Activated CD4-positive, alpha-beta memory T cell treated with anti-CD3 and anti-CD28 coated beads for 36 hours (primary cell): Measurements from ENCODE around the gene NAA60. TPM values are rescaled to one million over a fixed set of nuclear protein-coding genes. Genes with fewer than 3 reads are reported as not detected.

Experiments
- CTCF ChIA-PET: fragments of 350-600 bp; sonication (Branson Sonifier 250); formaldehyde crosslinking; loops from one replicate; lab custom pipeline; 2021; ENCODE audit warnings: antibody characterized with exemption, inconsistent platforms; lab: Charles Lee
- POLR2A ChIA-PET: fragments of 350-600 bp; sonication (Branson Sonifier 250); formaldehyde crosslinking; loops from one replicate; lab custom pipeline; 2021; ENCODE audit warnings: antibody characterized with exemption; lab: Charles Lee
- DNase-seq: peaks from one replicate; pipeline ENCODE4 v3.0.0-alpha.2; 2020
- H3K27ac Mint-ChIP-seq: one replicate; pipeline ENCODE4 v1.8.0; 2021; ENCODE audit warnings: mixed read lengths
- H3K27me3 Mint-ChIP-seq: one replicate; pipeline ENCODE4 v1.8.0; 2021; ENCODE audit warnings: mixed read lengths
- H3K36me3 Mint-ChIP-seq: one replicate; pipeline ENCODE4 v1.8.0; 2021; ENCODE audit warnings: mixed read lengths
- H3K4me1 Mint-ChIP-seq: one replicate; pipeline ENCODE4 v1.8.0; 2021; ENCODE audit warnings: low read depth, mixed read lengths
- H3K4me3 Mint-ChIP-seq: one replicate; pipeline ENCODE4 v1.8.0; 2021; ENCODE audit warnings: mild to moderate bottlenecking, mixed read lengths
- H3K9me3 Mint-ChIP-seq: one replicate; pipeline ENCODE4 v1.8.0; 2021; ENCODE audit warnings: mixed read lengths
- intact Hi-C: fragments of 100-400 bp; cut with micrococcal nuclease; formaldehyde crosslinking; loops from one replicate; pipeline ENCODE4 v1.15.1; 2023
- total RNA-seq, 2 experiments: library from RNA; stranded (reverse); gene quantifications; one replicate each; pipeline ENCODE4 v1.2.3, GENCODE V29; 2021

The NAA60 gene
- total RNA-seq, 2 experiments from 2014 or later: 26.9 to 34.1 TPM

DNA sequence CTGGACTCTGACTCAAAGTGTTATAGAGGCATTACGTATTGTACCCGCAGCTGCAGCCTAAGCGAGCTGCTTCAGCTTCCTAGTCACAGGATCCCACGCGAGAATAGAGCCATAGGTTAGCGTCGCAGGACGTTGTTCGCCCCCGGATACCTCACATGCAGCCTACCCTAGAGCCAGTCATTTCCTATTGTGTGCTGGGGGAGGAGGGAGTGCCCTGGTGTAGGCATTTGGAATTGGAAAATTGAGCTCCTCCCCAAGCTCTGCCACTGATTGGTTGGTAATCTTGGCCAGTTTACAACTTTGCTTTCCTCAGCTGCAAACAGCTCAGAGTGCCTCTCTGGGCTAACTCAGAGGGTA, 530 bp downstream of the NAA60 start:
- Mint-ChIP-seq H3K27me3 (no peaks in the 10 kb centered on the region), H3K36me3 (peaks cover 27% of the 10 kb centered on the region), H3K27ac (peak overlapping the region; percentile 95), H3K4me3 (peak overlapping the region; percentile 97), H3K4me1 (peaks cover 15% of the 10 kb centered on the region), H3K9me3 (peaks cover 10% of the 10 kb centered on the region)
- ChIA-PET POLR2A (interaction anchor here (0.6 to 2.5 kb wide), 4 partner anchors 13 to 280 kb away, joined by 3 to 10 read pairs (median 6); partner anchors contain the start of genes ZNF174 and ZSCAN32), CTCF (interaction anchor here (0.7 to 1.4 kb wide), 5 partner anchors 13 to 56 kb away, joined by 3 to 8 read pairs (median 4); partner anchors contain the start of genes ZNF174 and ZSCAN32)
- peak; percentile 69 for DNase-seq
- intact Hi-C loops: loop anchor here (1.0 kb wide), 2 partner anchors 13 to 56 kb away; no protein-coding TSS in a partner anchor

DNA sequence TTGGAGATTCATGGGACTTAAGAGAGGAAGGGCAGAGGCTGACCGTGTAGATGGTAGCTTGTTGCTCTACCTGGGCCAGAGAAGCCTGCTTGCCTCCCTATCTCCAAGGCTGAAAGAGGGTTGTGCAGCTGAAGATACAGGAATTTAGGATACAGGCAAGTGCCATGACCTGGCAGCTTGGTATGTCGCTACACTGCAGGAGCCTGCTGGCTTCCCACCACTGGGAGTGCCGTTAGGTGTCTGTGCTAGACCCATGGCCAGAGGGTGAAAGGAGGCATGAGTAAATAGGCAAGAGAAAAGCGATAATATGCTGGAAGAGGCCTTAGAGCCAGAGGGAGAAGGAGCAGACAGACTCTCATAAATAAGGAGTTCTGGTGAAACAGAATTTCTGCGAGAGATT, 10.6 kb downstream of the NAA60 start:
- H3K9me3 Mint-ChIP-seq: no peaks in the 10 kb centered on the region
- H3K27me3 Mint-ChIP-seq: no peaks in the 10 kb centered on the region
- no peak for DNase-seq
- intact Hi-C loops: no loop called here
- ChIA-PET CTCF (no interaction called here), POLR2A (interaction anchor here (1.4 kb wide), 1 partner anchor 52 kb away, joined by 5 read pairs; the partner anchor contains the start of gene ZNF174)
- no peak overlapping the region for H3K27ac Mint-ChIP-seq
- H3K4me3 Mint-ChIP-seq: no peak overlapping the region
- H3K4me1 Mint-ChIP-seq: peaks cover 14% of the 10 kb centered on the region
- H3K36me3 Mint-ChIP-seq: peaks cover 3% of the 10 kb centered on the region

DNA sequence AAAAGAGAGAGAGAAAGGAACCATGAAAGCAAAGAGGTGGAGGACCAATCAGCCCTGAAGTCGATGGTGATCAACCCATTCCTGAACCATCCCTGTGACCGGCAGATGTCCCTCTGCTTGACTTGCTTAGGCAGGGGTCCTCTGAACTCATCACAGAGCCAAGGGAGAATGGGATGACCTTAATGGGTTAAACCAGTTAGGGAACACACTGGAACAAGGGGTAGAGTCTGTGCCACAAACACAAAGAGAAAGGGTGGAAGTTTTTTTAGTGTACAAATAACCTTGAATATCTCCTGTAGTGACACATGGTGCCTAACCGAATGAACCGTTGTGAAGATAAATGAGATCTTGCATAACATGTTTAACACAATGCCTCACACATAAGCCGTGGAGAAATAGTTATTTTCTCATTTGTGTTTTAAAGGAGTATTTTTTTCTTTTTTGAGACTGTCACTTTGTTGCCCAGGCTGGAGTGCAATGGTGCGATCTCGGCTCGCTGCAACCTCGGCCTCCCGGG, 11.2 kb downstream of the NAA60 start:
- Mint-ChIP-seq H3K27me3 (no peaks in the 10 kb centered on the region), H3K4me1 (peaks cover 20% of the 10 kb centered on the region), H3K36me3 (peaks cover 2% of the 10 kb centered on the region), H3K27ac (no peak overlapping the region), H3K4me3 (no peak overlapping the region), H3K9me3 (no peaks in the 10 kb centered on the region)
- DNase-seq: no peak
- intact Hi-C loops: loop anchor here (5.0 kb wide), 2 partner anchors 172 to 282 kb away; partner anchors contain the start of gene ZNF263
- POLR2A ChIA-PET: interaction anchor here (1.4 kb wide), 1 partner anchor 53 kb away, joined by 5 read pairs; the partner anchor contains the start of gene ZNF174
- CTCF ChIA-PET: no interaction called here

DNA sequence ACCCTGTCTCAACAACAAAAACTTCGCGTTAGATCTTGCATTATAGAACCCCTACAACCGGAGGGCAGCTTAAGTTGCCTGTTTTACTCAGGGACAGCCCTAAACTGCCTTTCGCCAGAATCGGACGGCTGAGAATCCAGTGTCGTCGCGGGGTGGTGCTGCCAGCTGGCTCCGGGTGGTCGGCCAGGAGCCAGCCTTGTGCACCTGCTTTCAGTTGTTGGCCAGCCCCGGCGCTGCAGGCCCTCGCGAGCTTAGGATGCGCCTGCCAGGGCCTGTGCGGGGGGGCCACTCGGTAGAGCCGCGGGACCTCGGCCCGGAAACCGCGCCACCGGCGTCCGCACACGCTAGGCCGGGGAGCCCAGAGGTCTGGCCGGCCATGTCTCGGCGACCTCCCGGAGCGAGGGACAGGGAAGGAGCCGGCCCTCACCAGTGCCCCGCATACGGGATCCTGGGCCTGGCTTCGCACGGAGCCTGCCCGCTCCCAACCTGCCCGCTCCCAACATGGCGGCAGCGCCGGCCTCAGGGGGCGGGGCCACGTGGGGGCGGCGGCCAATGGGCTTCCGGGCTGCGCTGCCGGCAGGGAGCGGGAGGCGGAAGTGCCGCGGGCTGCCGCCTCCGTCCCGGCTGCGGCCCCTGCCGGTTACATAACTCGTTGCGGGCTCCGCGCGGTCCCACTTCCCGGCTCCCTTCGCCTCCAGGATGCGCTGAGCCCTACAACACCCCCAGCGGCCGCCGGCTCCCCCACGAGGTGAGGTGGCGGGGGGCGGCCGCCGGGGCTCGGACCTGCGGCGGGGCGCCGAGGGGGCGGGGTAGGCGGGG, 14.2 kb downstream of the NAA60 start:
- ChIA-PET CTCF (interaction anchor here (0.6 to 1.4 kb wide), 7 partner anchors 13 to 454 kb away, joined by 3 to 6 read pairs (median 3); partner anchors contain the start of genes ZNF174 and ZSCAN32), POLR2A (interaction anchor here (0.5 to 1.4 kb wide), 6 partner anchors 13 to 310 kb away, joined by 3 to 10 read pairs (median 4); partner anchors contain the start of genes NAA60, ZNF174, ZNF597 and ZSCAN32)
- H3K36me3 Mint-ChIP-seq: no peaks in the 10 kb centered on the region
- no peaks in the 10 kb centered on the region for H3K27me3 Mint-ChIP-seq
- H3K27ac Mint-ChIP-seq: peak overlapping the region; percentile 90
- H3K9me3 Mint-ChIP-seq: no peaks in the 10 kb centered on the region
- DNase-seq: peak; percentile 92
- intact Hi-C loops: loop anchor here (1.0 to 5.0 kb wide), 4 partner anchors 13 to 285 kb away; partner anchors contain the start of gene ZNF263
- peaks cover 41% of the 10 kb centered on the region for H3K4me1 Mint-ChIP-seq
- H3K4me3 Mint-ChIP-seq: peak overlapping the region; percentile 80

DNA sequence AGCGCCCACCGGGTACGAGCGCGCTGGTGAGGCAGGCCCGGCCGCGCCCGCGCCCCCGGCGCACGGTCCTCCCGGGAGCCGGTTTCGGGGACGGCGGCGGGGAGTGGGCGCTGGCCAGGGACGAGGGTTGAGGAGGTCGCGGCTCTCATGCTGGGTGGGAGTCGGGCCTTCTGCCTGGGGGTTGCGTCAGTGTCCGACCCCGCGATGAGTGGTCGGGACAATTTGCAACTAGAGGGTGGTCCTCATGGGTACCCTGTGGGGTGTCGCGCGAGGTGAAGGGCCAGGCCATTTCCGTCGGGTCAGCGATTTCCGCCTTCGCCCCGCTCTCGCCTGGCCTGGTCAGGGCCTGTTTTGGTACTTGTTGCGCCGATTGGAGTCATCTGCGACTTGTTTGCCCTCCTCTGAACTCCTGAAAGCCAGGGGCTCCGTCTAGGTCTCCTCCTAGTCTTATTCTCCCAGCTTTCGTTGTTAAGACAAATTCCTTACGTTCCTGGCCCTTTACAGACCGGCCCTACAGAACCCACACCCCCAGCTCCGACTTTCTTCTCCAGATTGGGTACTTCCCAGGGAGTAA, 14.9 kb downstream of the NAA60 start:
- H3K9me3 Mint-ChIP-seq: no peaks in the 10 kb centered on the region
- peaks cover 41% of the 10 kb centered on the region for H3K4me1 Mint-ChIP-seq
- H3K27me3 Mint-ChIP-seq: no peaks in the 10 kb centered on the region
- peak overlapping the region; percentile 85 for H3K4me3 Mint-ChIP-seq
- no peaks in the 10 kb centered on the region for H3K36me3 Mint-ChIP-seq
- CTCF ChIA-PET: interaction anchor here (1.1 kb wide), 1 partner anchor 329 kb away, joined by 3 read pairs; no protein-coding TSS in a partner anchor
- POLR2A ChIA-PET: interaction anchor here (0.8 to 1.3 kb wide), 3 partner anchors 14 to 223 kb away, joined by 3 to 5 read pairs (median 4); partner anchors contain the start of genes NAA60, ZNF174 and ZSCAN32
- peak; percentile 18 for DNase-seq
- intact Hi-C loops: loop anchor here (5.0 kb wide), 2 partner anchors 176 to 286 kb away; partner anchors contain the start of gene ZNF263
- peak overlapping the region; percentile 92 for H3K27ac Mint-ChIP-seq

DNA sequence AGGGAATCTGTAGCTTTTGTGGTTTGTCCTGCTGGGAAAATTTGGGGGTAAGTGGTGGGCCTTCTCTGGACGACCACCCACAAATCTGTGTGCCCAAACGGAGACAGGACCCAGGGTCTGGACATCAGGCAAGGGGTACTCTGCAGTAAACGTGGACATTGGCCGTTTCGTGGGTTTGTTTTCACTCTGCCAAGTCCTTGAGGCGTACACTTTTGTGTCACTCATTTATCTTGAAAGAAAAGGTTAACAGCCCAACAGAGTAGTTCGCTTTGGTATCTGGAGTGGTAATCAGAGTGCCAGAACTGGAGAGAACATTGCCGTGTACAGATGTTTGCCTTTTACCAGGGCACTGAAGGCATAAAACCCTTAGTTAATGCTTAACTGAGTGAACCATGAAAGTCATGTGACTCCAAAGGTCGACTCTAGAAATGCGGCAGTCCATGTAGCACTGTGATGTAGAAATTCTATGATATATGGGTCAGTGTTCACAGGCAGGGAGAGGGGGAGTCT, 15.4 kb downstream of the NAA60 start:
- Mint-ChIP-seq H3K9me3 (no peaks in the 10 kb centered on the region), H3K27ac (peak overlapping the region; percentile 92), H3K36me3 (no peaks in the 10 kb centered on the region), H3K27me3 (no peaks in the 10 kb centered on the region), H3K4me1 (peaks cover 45% of the 10 kb centered on the region), H3K4me3 (peak overlapping the region; percentile 85)
- intact Hi-C loops: loop anchor here (1.0 to 5.0 kb wide), 5 partner anchors 41 to 287 kb away; partner anchors contain the start of genes ZNF174, ZNF263 and ZSCAN32
- CTCF ChIA-PET: interaction anchor here (1.1 kb wide), 1 partner anchor 329 kb away, joined by 3 read pairs; no protein-coding TSS in a partner anchor
- no peak for DNase-seq
- POLR2A ChIA-PET: interaction anchor here (0.8 to 1.3 kb wide), 3 partner anchors 15 to 223 kb away, joined by 3 to 5 read pairs (median 4); partner anchors contain the start of genes NAA60, ZNF174 and ZSCAN32

DNA sequence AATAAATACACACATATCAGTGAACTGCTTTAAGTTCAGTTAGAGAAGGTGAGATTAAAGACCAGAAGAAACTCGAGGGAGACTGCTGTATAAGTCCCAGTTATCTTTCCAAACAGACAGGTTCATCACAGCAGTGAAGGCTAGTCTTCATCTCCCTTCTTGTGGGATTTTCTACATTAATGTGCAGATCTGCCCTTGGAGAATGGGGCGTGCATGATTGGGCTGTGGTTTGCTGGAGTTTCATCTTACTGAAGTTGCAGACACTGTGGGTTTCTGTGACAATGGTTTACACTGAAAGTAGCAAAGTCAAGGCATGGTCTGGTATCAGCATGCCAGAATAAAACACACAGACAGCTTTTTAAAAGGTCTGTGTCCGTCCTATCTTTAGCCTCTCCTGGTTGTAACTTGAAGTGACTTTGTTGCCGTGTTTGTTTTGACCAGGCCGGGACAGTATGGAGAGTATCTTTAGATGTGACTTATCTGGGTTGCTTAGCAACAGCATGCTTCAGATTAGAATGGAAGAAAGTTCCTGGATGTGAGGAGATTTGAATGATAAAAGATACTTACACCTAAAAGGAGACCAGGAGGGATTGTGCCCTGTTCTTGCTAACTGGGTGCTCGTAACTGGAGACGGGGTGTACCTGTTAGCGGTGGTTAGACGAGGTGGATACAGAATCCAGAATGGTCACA, 16.1 kb downstream of the NAA60 start:
- CTCF ChIA-PET: no interaction called here
- H3K4me3 Mint-ChIP-seq: peak overlapping the region; percentile 85
- POLR2A ChIA-PET: no interaction called here

DNA sequence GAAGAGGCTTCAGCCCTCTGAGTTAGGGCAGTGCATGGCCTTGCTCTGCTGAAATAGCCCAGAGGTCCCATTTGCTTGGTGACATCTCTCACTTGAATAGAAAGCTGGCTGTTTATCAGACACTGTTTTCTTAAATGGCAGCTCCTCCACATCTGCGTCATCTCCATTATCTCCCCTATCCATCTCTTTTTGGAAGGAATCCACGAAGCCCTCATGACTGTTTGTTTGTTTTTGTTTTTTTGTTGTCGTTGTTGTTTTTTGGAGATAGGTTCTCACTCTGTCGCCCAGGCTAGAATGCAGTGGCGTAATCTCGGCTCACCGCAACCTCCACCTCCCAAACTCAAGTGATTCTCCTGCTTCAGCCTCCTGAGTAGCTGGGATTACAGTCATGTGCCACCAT, 16.6 kb downstream of the NAA60 start:
- CTCF ChIA-PET: no interaction called here
- POLR2A ChIA-PET: no interaction called here
- no peak for DNase-seq
- intact Hi-C loops: no loop called here
- H3K36me3 Mint-ChIP-seq: no peaks in the 10 kb centered on the region
- H3K27me3 Mint-ChIP-seq: no peaks in the 10 kb centered on the region
- peak overlapping the region; percentile 19 for H3K27ac Mint-ChIP-seq
- no peaks in the 10 kb centered on the region for H3K9me3 Mint-ChIP-seq
- H3K4me1 Mint-ChIP-seq: peaks cover 52% of the 10 kb centered on the region
- peak overlapping the region; percentile 21 for H3K4me3 Mint-ChIP-seq

More for the DNA sequence above, 16.1 kb downstream of the NAA60 start:
- Mint-ChIP-seq H3K27me3 (no peaks in the 10 kb centered on the region), H3K27ac (peak overlapping the region; percentile 92), H3K36me3 (no peaks in the 10 kb centered on the region), H3K4me1 (peaks cover 51% of the 10 kb centered on the region), H3K9me3 (no peaks in the 10 kb centered on the region)
- intact Hi-C loops: loop anchor here (1.0 to 5.0 kb wide), 5 partner anchors 41 to 287 kb away; partner anchors contain the start of genes ZNF174, ZNF263 and ZSCAN32
- peak; percentile 49 for DNase-seq

DNA sequence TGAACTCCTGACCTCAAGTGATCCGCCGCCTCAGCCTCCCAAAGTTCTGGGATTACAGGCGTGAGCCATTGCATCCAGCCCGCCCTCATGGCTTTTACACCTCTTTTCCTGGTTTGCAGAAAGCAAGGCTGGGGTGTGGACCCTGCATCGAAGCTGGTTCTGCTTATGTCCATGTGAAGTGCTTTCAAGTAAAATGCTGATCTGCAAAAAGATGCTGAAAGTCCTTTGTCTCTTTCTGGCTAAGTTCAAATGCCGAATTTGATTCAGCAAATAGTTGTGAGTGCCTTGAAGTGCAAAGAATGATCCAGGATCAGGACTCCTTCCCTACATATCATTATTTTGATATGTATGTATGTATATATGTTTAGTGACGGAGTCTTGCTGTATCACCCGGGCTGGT, 17.1 kb downstream of the NAA60 start:
- ChIA-PET POLR2A (no interaction called here), CTCF (no interaction called here)
- Mint-ChIP-seq H3K27me3 (no peaks in the 10 kb centered on the region), H3K36me3 (no peaks in the 10 kb centered on the region), H3K27ac (no peak overlapping the region), H3K4me3 (no peak overlapping the region), H3K9me3 (no peaks in the 10 kb centered on the region), H3K4me1 (peaks cover 56% of the 10 kb centered on the region)
- intact Hi-C loops: no loop called here
- DNase-seq: no peak

DNA sequence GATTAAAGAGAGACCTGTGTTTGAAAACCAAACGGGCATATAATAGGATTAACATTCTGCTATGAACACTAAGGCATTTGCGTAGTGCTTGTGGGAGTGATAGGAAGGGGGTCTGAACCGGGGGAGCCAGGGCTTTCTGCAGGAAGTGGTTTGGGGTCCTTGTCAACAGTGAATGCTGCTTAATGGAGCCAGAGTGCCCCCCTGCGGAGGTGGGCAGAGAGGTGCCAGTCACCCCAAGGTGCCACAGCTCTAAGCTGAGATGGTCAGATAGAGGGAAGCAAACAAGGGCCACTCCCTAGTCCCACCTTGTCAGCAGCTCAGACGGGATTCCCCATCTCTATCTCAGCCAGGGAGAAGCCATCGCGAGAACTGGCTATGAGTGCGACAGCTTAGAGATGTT, 17.7 kb downstream of the NAA60 start:
- Mint-ChIP-seq H3K27ac (no peak overlapping the region), H3K9me3 (no peaks in the 10 kb centered on the region), H3K4me1 (peaks cover 58% of the 10 kb centered on the region), H3K36me3 (no peaks in the 10 kb centered on the region), H3K27me3 (no peaks in the 10 kb centered on the region), H3K4me3 (no peak overlapping the region)
- ChIA-PET POLR2A (no interaction called here), CTCF (no interaction called here)
- DNase-seq: peak; percentile 44
- intact Hi-C loops: no loop called here

DNA sequence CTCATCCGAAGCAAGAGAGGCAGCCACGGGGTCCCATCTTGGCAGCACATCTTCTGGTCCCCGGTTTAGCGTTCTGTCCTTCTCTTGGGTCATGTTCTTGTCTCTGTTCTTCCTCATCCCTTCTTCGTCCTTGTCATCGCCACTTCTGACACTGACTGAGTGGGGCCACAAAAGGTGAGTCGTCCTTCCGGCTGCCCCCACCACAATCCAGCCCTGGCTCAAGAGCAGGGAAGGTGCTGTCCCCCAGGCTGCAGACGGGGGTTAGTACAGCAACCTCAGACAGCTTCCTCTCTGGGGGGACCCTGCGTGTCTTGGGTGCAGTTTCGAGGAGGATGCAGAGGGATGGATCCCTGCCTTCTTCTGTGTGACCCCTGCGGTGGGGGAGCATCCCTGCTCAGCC, 21.8 kb downstream of the NAA60 start:
- intact Hi-C loops: no loop called here
- Mint-ChIP-seq H3K36me3 (peaks cover 6% of the 10 kb centered on the region), H3K27me3 (no peaks in the 10 kb centered on the region), H3K9me3 (no peaks in the 10 kb centered on the region), H3K4me3 (no peak overlapping the region), H3K27ac (no peak overlapping the region), H3K4me1 (peaks cover 59% of the 10 kb centered on the region)
- ChIA-PET CTCF (no interaction called here), POLR2A (no interaction called here)
- no peak for DNase-seq
